ENCODE data around the gene SEZ6L.
"Not testable (repeated sequence)": the region's sequence is repeated elsewhere in the genome, so short reads cannot be mapped to it uniquely, and the experiment has no call there.

GRCh38 chr22:26408562-26409220 is 239.4 kb downstream of the SEZ6L start:
- TF ChIP-seq, protein P1, sequence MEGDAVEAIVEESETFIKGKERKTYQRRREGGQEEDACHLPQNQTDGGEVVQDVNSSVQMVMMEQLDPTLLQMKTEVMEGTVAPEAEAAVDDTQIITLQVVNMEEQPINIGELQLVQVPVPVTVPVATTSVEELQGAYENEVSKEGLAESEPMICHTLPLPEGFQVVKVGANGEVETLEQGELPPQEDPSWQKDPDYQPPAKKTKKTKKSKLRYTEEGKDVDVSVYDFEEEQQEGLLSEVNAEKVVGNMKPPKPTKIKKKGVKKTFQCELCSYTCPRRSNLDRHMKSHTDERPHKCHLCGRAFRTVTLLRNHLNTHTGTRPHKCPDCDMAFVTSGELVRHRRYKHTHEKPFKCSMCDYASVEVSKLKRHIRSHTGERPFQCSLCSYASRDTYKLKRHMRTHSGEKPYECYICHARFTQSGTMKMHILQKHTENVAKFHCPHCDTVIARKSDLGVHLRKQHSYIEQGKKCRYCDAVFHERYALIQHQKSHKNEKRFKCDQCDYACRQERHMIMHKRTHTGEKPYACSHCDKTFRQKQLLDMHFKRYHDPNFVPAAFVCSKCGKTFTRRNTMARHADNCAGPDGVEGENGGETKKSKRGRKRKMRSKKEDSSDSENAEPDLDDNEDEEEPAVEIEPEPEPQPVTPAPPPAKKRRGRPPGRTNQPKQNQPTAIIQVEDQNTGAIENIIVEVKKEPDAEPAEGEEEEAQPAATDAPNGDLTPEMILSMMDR (IDR thresholded peaks at IDR 0.05): not testable (repeated sequence)
- TF ChIP-seq EP300, POLR2A (IDR thresholded peaks at IDR 0.05): not testable (repeated sequence)

All from ovary (tissue), 3 donors.